Stimulated activated CD8-positive, alpha-beta memory T cell treated with anti-CD3 and anti-CD28 coated beads, Interleukin-15, amount 100 ng/mL, for 4 hours (primary cell): Measurements from ENCODE around the gene CTNS.
"Not testable (repeated sequence)": the region's sequence is repeated elsewhere in the genome, so short reads cannot be mapped to it uniquely, and the experiment has no call there.

Source experiments
- DNase-seq, 2 donors: peaks; one replicate each; pipeline ENCODE4 v3.0.0-alpha.2; 2020; ENCODE audit warnings: low read depth in 2 of 2

Gene CTNS

GRCh38 chr17:3685174-3685573 is 48.6 kb downstream of the CTNS start:
- no peak for DNase-seq

GRCh38 chr17:3688027-3688553 is 51.5 kb downstream of the CTNS start:
- DNase-seq = no peak

GRCh38 chr17:3688852-3689261 is 52.3 kb downstream of the CTNS start:
- no peak for DNase-seq

- DNase-seq = no peak
Observed at GRCh38 chr17:3689262-3690093, 52.9 kb downstream of the CTNS start.

- DNase-seq = no peak
Observed at GRCh38 chr17:3690094-3690715, 53.6 kb downstream of the CTNS start.

- DNase-seq = no peak
Observed at GRCh38 chr17:3691617-3692067, 55.1 kb downstream of the CTNS start.

- DNase-seq = no peak
Observed at GRCh38 chr17:3692346-3692745, 55.8 kb downstream of the CTNS start.

GRCh38 chr17:3693141-3693540 is 56.6 kb downstream of the CTNS start:
- DNase-seq = no peak

GRCh38 chr17:3693829-3694231 is 57.3 kb downstream of the CTNS start:
- DNase-seq = peak in 1 of 2 donors; percentile 20

- no peak for DNase-seq
Observed at GRCh38 chr17:3695129-3695722, 58.7 kb downstream of the CTNS start.

- peak in 1 of 2 donors; percentile 23 for DNase-seq
Observed at GRCh38 chr17:3695723-3696411, 59.3 kb downstream of the CTNS start, which contains the start of gene P2RX5. P2RX5 (minus strand) TSS chr17:3696155; CDS start chr17:3696005, 150 bp downstream.

GRCh38 chr17:3697103-3697476 is 60.5 kb downstream of the CTNS start:
- DNase-seq = no peak

- no peak for DNase-seq
Observed at GRCh38 chr17:3698139-3698538, 61.6 kb downstream of the CTNS start.

GRCh38 chr17:3699951-3700350 is 63.4 kb downstream of the CTNS start:
- DNase-seq = no peak

- DNase-seq = not testable (repeated sequence)
Observed at GRCh38 chr17:3702041-3702539, 65.5 kb downstream of the CTNS start.

- no peak for DNase-seq
Observed at GRCh38 chr17:3704931-3705717, 68.6 kb downstream of the CTNS start.

GRCh38 chr17:3705718-3705984 is 69.1 kb downstream of the CTNS start:
- not testable (repeated sequence) for DNase-seq

- no peak for DNase-seq
Observed at GRCh38 chr17:3708366-3708765, 71.8 kb downstream of the CTNS start.

- peak; percentile 32 to 65 for DNase-seq
Observed at GRCh38 chr17:3710951-3711383, 74.4 kb downstream of the CTNS start.
